ENCODE measurements around the gene EPHA1.
"Not testable (repeated sequence)": the region's sequence is repeated elsewhere in the genome, so short reads cannot be mapped to it uniquely, and the experiment has no call there.

The EPHA1 gene

DNA sequence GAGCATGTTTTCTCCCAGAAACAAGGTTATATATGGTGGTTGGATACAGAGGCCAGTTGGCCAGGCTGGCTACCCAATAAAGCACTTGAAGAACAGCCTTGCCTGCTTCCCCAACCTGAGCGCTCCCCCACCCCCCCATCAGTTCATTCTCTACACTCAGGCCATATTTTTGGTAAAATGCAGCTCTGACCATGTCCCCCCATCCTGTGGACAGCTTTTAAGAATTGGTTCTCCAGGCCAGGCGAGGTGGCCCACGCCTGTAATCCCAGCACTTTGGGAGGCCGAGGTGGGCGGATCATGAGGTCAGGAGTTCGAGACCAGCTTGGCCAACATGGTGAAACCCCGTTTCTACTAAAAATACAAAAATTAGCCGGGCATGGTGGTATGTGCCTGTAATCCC is 16.2 kb downstream of the EPHA1 start:
- H3K27ac ChIP-seq (ENCODE audit: low read length) = peak overlapping the region; percentile 97
- not testable (repeated sequence) for H3K9me3 ChIP-seq (ENCODE audit: control insufficient read depth in 1 of 2, low read length in 2 of 2); H3K27me3 ChIP-seq (ENCODE audit: low read depth, low read length); H3K4me3 ChIP-seq (ENCODE audit: low read depth in 1 of 2, low read length in 2 of 2)
- H3K4me1 ChIP-seq (ENCODE audit: control insufficient read depth in 1 of 2, insufficient read depth in 2 of 2, low read length in 2 of 2) = peaks cover 26 to 50% of the 10 kb centered on the region in 2 donors
- peaks cover 39 to 41% of the 10 kb centered on the region in 2 donors for H3K36me3 ChIP-seq (ENCODE audit: control insufficient read depth in 1 of 2, insufficient read depth in 2 of 2, low read length in 2 of 2)

- peaks cover 40 to 41% of the 10 kb centered on the region in 2 donors for H3K36me3 ChIP-seq (ENCODE audit: control insufficient read depth in 1 of 2, insufficient read depth in 2 of 2, low read length in 2 of 2)
- peak overlapping the region; percentile 97 for H3K27ac ChIP-seq (ENCODE audit: low read length)
- peak overlapping the region; percentile 21 to 37 for H3K4me3 ChIP-seq (ENCODE audit: low read depth in 1 of 2, low read length in 2 of 2)
- H3K4me1 ChIP-seq (ENCODE audit: control insufficient read depth in 1 of 2, insufficient read depth in 2 of 2, low read length in 2 of 2) = peaks cover 26 to 57% of the 10 kb centered on the region in 2 donors
- H3K9me3 ChIP-seq (ENCODE audit: control insufficient read depth in 1 of 2, low read length in 2 of 2) = no peaks in the 10 kb centered on the region
- H3K27me3 ChIP-seq (ENCODE audit: low read depth, low read length) = no peaks in the 10 kb centered on the region
These were observed 16.9 kb downstream of the EPHA1 start for GRCh38 chr7:143391462-143392404.

DNA sequence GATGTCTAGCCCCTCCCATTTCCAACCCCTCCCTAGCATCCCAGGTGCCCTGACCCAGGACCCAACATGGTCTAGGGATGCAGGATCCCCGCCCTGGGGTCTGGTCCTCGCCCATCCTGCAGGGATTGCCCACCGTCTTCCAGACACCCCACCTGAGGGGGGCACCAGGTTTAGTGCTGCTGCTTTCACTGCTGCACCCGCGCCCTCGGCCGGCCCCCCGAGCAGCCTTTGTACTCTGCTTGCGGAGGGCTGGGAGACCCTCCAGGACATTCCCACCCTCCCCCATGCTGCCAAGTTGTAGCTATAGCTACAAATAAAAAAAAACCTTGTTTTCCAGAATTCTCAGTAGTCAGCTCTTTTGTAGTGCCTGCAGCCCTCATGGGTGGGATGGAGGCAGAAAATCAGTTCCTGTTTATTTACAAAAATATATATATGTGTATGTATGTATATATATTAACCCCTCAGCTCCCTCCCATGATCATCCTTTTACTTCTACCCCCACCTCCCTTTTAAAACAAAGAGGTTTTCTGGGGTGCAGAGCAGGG is 17.8 kb downstream of the EPHA1 start:
- Histone ChIP-seq H3K4me3 (ENCODE audit: low read depth in 1 of 2, low read length in 2 of 2) (no peak overlapping the region), H3K4me1 (ENCODE audit: control insufficient read depth in 1 of 2, insufficient read depth in 2 of 2, low read length in 2 of 2) (peaks cover 31 to 65% of the 10 kb centered on the region in 2 donors), H3K9me3 (ENCODE audit: control insufficient read depth in 1 of 2, low read length in 2 of 2) (no peaks in the 10 kb centered on the region), H3K36me3 (ENCODE audit: control insufficient read depth in 1 of 2, insufficient read depth in 2 of 2, low read length in 2 of 2) (peaks cover 40 to 41% of the 10 kb centered on the region in 2 donors), H3K27me3 (ENCODE audit: low read depth, low read length) (no peaks in the 10 kb centered on the region), H3K27ac (ENCODE audit: low read length) (peak overlapping the region; percentile 97)

- peaks cover 40 to 42% of the 10 kb centered on the region in 2 donors for H3K36me3 ChIP-seq (ENCODE audit: control insufficient read depth in 1 of 2, insufficient read depth in 2 of 2, low read length in 2 of 2)
- H3K27ac ChIP-seq (ENCODE audit: low read length) = no peak overlapping the region
- no peak overlapping the region for H3K4me3 ChIP-seq (ENCODE audit: low read depth in 1 of 2, low read length in 2 of 2)
- H3K27me3 ChIP-seq (ENCODE audit: low read depth, low read length) = no peaks in the 10 kb centered on the region
- peaks cover 30 to 67% of the 10 kb centered on the region in 2 donors for H3K4me1 ChIP-seq (ENCODE audit: control insufficient read depth in 1 of 2, insufficient read depth in 2 of 2, low read length in 2 of 2)
- no peaks in the 10 kb centered on the region for H3K9me3 ChIP-seq (ENCODE audit: control insufficient read depth in 1 of 2, low read length in 2 of 2)
These were observed 18.4 kb downstream of the EPHA1 start for GRCh38 chr7:143390104-143390772.

DNA sequence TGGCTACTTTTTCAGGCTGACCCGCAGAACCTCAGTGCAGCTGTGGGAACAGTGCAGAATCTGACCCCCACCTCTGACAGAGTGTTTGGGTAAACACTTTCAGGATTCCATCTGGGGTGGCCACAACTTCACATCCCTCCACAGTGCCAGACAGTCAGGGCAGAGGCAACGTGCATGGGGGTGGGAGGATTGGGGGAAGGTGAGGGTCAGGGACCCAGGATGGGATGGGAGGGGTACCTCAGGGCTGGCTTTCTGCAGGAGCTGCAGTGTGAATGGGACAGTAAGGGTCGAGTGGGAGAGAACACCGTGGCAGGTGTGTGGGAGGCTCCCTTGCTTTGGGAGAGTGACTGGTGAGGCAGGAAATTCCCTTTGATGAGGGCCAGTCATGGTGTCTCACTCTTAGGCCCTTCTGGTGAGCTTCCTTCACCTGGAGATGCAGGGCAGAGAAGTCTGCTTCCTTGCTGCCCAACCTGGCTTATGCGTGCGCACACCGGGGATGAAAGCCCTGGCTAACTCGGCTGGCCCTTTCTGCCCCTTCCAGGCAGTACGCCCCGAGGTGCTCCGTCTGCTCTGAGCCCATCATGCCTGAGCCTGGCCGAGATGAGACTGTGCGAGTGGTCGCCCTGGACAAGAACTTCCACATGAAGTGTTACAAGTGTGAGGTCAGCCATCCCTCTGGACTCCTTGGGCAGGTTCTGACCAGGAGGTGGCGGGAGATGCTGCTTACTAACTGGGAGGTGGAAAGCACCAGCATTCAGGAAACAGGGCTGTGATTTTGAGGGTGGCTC is 19.1 kb downstream of the EPHA1 start:
- Histone ChIP-seq H3K36me3 (ENCODE audit: control insufficient read depth in 1 of 2, insufficient read depth in 2 of 2, low read length in 2 of 2) (peaks cover 40 to 46% of the 10 kb centered on the region in 2 donors), H3K4me1 (ENCODE audit: control insufficient read depth in 1 of 2, insufficient read depth in 2 of 2, low read length in 2 of 2) (peaks cover 35 to 71% of the 10 kb centered on the region in 2 donors), H3K27ac (ENCODE audit: low read length) (no peak overlapping the region)

GRCh38 chr7:143388491-143389101 is 20.1 kb downstream of the EPHA1 start:
- Histone ChIP-seq H3K4me1 (ENCODE audit: control insufficient read depth in 1 of 2, insufficient read depth in 2 of 2, low read length in 2 of 2) (peaks cover 42 to 80% of the 10 kb centered on the region in 2 donors), H3K27me3 (ENCODE audit: low read depth, low read length) (no peaks in the 10 kb centered on the region), H3K4me3 (ENCODE audit: low read depth in 1 of 2, low read length in 2 of 2) (no peak overlapping the region), H3K27ac (ENCODE audit: low read length) (no peak overlapping the region), H3K9me3 (ENCODE audit: control insufficient read depth in 1 of 2, low read length in 2 of 2) (no peaks in the 10 kb centered on the region), H3K36me3 (ENCODE audit: control insufficient read depth in 1 of 2, insufficient read depth in 2 of 2, low read length in 2 of 2) (peaks cover 40 to 48% of the 10 kb centered on the region in 2 donors)

More for the DNA sequence above, 19.1 kb downstream of the EPHA1 start:
- H3K9me3 ChIP-seq (ENCODE audit: control insufficient read depth in 1 of 2, low read length in 2 of 2) = no peaks in the 10 kb centered on the region
- no peak overlapping the region for H3K4me3 ChIP-seq (ENCODE audit: low read depth in 1 of 2, low read length in 2 of 2)
- H3K27me3 ChIP-seq (ENCODE audit: low read depth, low read length) = no peaks in the 10 kb centered on the region

GRCh38 chr7:143388051-143388450 is 20.6 kb downstream of the EPHA1 start:
- Histone ChIP-seq H3K27ac (ENCODE audit: low read length) (no peak overlapping the region), H3K4me3 (ENCODE audit: low read depth in 1 of 2, low read length in 2 of 2) (no peak overlapping the region), H3K36me3 (ENCODE audit: control insufficient read depth in 1 of 2, insufficient read depth in 2 of 2, low read length in 2 of 2) (peaks cover 41 to 50% of the 10 kb centered on the region in 2 donors), H3K4me1 (ENCODE audit: control insufficient read depth in 1 of 2, insufficient read depth in 2 of 2, low read length in 2 of 2) (peaks cover 44 to 81% of the 10 kb centered on the region in 2 donors), H3K27me3 (ENCODE audit: low read depth, low read length) (no peaks in the 10 kb centered on the region), H3K9me3 (ENCODE audit: control insufficient read depth in 1 of 2, low read length in 2 of 2) (no peaks in the 10 kb centered on the region)

GRCh38 chr7:143387156-143387975 is 21.3 kb downstream of the EPHA1 start:
- H3K9me3 ChIP-seq (ENCODE audit: control insufficient read depth in 1 of 2, low read length in 2 of 2) = no peaks in the 10 kb centered on the region
- no peaks in the 10 kb centered on the region for H3K27me3 ChIP-seq (ENCODE audit: low read depth, low read length)
- no peak overlapping the region for H3K27ac ChIP-seq (ENCODE audit: low read length)
- H3K4me3 ChIP-seq (ENCODE audit: low read depth in 1 of 2, low read length in 2 of 2) = no peak overlapping the region
- peaks cover 43 to 79% of the 10 kb centered on the region in 2 donors for H3K4me1 ChIP-seq (ENCODE audit: control insufficient read depth in 1 of 2, insufficient read depth in 2 of 2, low read length in 2 of 2)
- peaks cover 46% of the 10 kb centered on the region in 2 donors for H3K36me3 ChIP-seq (ENCODE audit: control insufficient read depth in 1 of 2, insufficient read depth in 2 of 2, low read length in 2 of 2)

- Histone ChIP-seq H3K27me3 (ENCODE audit: low read depth, low read length) (no peaks in the 10 kb centered on the region), H3K4me1 (ENCODE audit: control insufficient read depth in 1 of 2, insufficient read depth in 2 of 2, low read length in 2 of 2) (peaks cover 34 to 69% of the 10 kb centered on the region in 2 donors), H3K36me3 (ENCODE audit: control insufficient read depth in 1 of 2, insufficient read depth in 2 of 2, low read length in 2 of 2) (peaks cover 40 to 41% of the 10 kb centered on the region in 2 donors), H3K4me3 (ENCODE audit: low read depth in 1 of 2, low read length in 2 of 2) (peak overlapping the region; percentile 15 to 34), H3K9me3 (ENCODE audit: control insufficient read depth in 1 of 2, low read length in 2 of 2) (no peaks in the 10 kb centered on the region), H3K27ac (ENCODE audit: low read length) (no peak overlapping the region)
These were observed 22.5 kb downstream of the EPHA1 start for GRCh38 chr7:143385891-143386781.

All from muscle layer of duodenum (tissue), 2 donors.